ENCODE results near the gene PCBP4.
A peak's percentile ranks its signal among the peaks of the same experiment; 100 is the strongest.

PCBP4 gene

GRCh38 chr3:51980253-51980652 lies 13.0 kb upstream of the PCBP4 start:
- in situ Hi-C loops (cut with MboI; ENCODE audit: low sequenced_read_pairs, unreplicated experiment): no loop called here
- no peak for DNase-seq (ENCODE audit: low spot score)
- no peak for TF ChIP-seq CTCF (IDR thresholded peaks at IDR 0.05; ENCODE audit: borderline replicate concordance, control extremely low read depth, extremely low read depth, insufficient read depth, missing control alignments)

GRCh38 chr3:51978143-51978502 lies 10.9 kb upstream of the PCBP4 start:
- no peak for DNase-seq (ENCODE audit: low spot score)
- in situ Hi-C loops (cut with MboI; ENCODE audit: low sequenced_read_pairs, unreplicated experiment): no loop called here
- no peak for TF ChIP-seq CTCF (IDR thresholded peaks at IDR 0.05; ENCODE audit: borderline replicate concordance, control extremely low read depth, extremely low read depth, insufficient read depth, missing control alignments)

- DNase-seq (ENCODE audit: low spot score): no peak
- TF ChIP-seq CTCF (IDR thresholded peaks at IDR 0.05; ENCODE audit: borderline replicate concordance, control extremely low read depth, extremely low read depth, insufficient read depth, missing control alignments): no peak
- in situ Hi-C loops (cut with MboI; ENCODE audit: low sequenced_read_pairs, unreplicated experiment): no loop called here
Measured at GRCh38 chr3:51977446-51978142, 10.3 kb upstream of the PCBP4 start.

- no peak for TF ChIP-seq CTCF (IDR thresholded peaks at IDR 0.05; ENCODE audit: borderline replicate concordance, control extremely low read depth, extremely low read depth, insufficient read depth, missing control alignments)
- DNase-seq (ENCODE audit: low spot score): peak; percentile 62
- in situ Hi-C loops (cut with MboI; ENCODE audit: low sequenced_read_pairs, unreplicated experiment): no loop called here
Measured at GRCh38 chr3:51975852-51976549, 8.7 kb upstream of the PCBP4 start.

- peak; percentile 92 for DNase-seq (ENCODE audit: low spot score)
- in situ Hi-C loops (cut with MboI; ENCODE audit: low sequenced_read_pairs, unreplicated experiment): no loop called here
- no peak for TF ChIP-seq CTCF (IDR thresholded peaks at IDR 0.05; ENCODE audit: borderline replicate concordance, control extremely low read depth, extremely low read depth, insufficient read depth, missing control alignments)
Measured at GRCh38 chr3:51974963-51975851, 8.0 kb upstream of the PCBP4 start, which contains the start of gene ABHD14A. TSS of gene ABHD14A (plus strand) at chr3:51975064. CDS start at chr3:51975136, 72 bp downstream.

- TF ChIP-seq CTCF (IDR thresholded peaks at IDR 0.05; ENCODE audit: borderline replicate concordance, control extremely low read depth, extremely low read depth, insufficient read depth, missing control alignments): no peak
- in situ Hi-C loops (cut with MboI; ENCODE audit: low sequenced_read_pairs, unreplicated experiment): no loop called here
- no peak for DNase-seq (ENCODE audit: low spot score)
Measured at GRCh38 chr3:51974277-51974962, 7.2 kb upstream of the PCBP4 start.
